RKO (cell line): ENCODE results near the gene APOLD1.
A peak's percentile ranks its signal among the peaks of the same experiment; 100 is the strongest.
"Not testable (repeated sequence)": the region's sequence is repeated elsewhere in the genome, so short reads cannot be mapped to it uniquely, and the experiment has no call there.

Source experiments
- DNase-seq: peaks from one replicate; pipeline ENCODE4 v3.0.0-alpha.2; 2016; ENCODE audit warnings: low spot score

The APOLD1 gene, protein sequence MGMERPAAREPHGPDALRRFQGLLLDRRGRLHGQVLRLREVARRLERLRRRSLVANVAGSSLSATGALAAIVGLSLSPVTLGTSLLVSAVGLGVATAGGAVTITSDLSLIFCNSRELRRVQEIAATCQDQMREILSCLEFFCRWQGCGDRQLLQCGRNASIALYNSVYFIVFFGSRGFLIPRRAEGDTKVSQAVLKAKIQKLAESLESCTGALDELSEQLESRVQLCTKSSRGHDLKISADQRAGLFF

DNA sequence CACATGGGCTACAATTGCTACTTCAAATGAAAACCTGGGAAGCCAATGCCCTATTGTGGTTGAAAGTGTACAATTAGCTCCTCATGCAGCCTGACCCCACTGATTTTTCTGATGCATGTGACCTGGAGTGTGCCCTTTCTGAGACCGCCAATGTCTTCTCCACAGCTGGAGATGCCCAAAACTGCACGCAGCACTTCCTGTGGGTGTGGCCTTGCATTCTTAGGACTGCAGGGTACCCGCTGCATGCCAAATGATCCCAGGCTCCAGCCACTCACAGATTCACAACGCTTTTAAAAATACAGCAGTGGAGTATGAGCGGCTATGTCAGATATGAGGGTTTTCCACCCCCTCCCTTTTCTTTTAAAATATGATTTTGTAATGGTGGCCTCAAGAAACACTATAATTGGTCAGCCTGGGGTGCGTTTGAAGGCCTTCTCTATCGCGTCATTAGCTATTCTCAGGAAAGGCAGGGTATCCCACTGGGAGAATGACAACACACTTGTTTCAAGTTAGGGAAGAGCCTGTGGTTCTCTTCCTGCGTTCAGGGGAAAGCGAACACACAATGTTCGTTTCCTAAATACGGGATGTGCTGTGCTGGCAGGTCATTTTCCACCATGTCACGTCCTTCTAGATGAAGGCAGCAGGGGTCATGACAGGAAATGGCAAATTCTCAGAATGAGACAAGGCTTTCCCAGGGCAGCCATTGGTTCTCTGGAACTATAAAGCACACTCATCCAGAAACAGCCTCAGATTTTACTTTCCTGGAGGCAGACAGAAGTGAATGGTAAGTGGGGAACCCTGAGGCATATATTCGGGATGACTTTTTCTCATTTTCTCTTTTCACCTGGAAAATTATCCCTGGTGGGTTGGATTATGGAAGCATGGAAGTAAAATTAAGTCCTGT lies at the start of gene APOLD1:
APOLD1 (plus strand) TSS at position 749 of the 904 bp plus-strand sequence; CDS start at position 782, 33 bp downstream.
- DNase-seq: peak; percentile 20

DNA sequence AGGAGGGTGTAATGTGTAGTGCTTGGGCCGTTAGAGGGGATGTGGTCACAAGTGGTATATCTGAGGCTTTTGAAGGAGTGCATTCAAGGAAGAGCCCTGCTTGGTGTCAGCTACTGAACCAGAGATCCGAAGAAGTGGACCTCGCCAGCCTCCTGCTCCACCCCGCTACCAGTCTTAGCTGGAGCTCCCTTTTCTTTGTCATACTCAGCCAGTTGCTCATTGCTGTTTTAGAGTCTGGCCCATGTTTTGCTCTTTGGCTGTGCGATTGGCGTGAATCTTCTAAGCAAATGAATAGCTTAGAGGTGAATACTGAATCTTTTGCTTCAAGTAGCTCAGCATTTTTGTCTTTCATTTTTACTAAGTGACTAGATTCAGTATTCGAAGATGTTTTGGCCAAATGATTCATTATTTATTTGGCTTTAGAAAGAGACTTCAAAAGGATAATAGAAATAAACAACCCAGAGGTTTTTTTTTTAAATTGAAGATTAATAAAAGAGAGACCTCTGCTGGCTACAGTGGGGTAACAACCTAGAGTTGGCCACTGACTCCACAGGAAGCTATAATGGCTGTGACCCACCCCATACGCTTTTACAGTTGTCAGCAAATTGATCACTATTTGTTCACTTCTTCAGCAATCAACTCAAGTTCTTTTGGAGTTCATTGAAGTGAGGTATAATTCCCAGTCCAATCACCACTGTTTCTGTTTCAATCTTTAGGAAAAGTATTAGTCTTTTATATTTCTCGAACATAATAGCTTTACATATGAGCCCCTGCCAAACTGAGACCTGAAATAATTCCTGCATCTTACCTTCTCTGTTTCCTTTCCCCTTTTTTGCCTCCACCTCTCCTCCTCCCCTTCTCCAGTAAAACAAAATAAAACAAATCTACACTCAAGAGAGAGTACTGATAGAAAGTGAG lies 48.4 kb upstream of the APOLD1 start:
- DNase-seq: peak; percentile 66

DNA sequence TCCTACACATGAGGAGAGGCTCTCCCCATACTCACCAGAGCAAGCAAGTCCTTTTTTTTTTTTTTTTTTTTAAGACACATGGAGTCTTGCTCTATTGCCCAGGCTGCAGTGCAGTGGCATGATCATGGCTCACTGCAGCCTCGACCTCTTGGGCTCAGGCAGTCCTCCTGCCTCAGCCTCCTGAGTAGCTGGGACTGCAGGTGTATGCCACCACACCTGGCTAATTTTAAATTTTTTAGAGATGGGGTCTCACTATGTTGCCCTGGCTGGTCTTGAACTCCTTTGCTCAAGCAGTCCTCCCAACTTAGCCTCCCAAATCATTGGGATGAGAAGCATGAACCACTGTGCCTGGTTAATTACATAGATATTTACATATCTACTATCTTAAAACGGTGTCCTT lies 47.3 kb upstream of the APOLD1 start:
- DNase-seq: not testable (repeated sequence)

- no peak for DNase-seq
Observed at GRCh38 chr12:12741660-12742059, 43.8 kb upstream of the APOLD1 start.

GRCh38 chr12:12744546-12745305 lies 40.7 kb upstream of the APOLD1 start:
- DNase-seq: no peak

DNA sequence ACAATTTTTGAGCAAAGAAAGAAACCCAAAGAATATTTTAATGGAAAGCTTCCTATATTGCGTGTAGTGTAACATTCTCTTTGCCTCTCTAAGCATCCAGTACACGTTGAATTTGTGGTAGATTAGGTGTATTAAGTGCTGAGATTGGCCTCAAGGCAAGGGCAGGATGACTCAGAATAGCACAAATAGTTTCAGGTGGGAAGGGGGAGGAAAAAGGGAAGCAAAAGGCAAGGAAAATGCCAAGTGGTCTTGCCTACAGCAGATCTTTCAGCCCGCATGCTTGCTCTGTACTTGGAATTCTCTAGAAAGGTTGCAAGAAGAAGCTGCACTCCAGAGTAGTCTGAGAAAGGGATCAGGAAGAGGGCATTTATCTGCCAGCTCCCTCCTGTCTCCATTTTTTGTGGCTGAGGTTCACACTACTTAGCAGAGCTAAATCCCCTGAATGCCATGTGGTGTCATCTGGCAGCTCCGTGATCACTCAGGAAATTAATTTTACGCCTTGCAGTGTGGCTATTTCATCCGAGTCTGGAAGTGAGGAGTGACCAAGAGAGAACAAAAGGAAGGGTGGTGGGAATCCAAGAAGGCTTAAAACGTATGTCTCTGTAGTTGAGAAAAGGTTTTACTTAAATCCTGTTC lies 39.8 kb upstream of the APOLD1 start:
- DNase-seq: no peak

DNA sequence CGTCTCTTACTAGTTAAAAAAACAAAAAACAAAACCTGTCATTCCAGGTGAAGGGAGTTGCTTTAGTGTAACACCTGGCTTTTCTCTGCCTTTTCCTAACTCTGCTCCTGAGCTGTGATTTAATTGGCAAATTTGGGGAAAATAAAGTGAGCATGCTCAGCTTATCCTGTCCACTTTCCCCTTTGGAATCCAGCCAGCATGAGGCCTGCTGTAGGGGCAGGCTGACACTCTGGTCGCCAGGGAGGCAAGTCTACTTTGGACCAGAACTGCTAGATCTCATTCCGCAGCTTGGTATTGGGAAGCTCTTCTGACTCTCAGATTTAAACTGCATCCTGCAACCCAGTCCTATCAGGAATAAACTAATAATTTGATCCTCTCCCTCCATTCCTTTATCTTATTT lies 38.2 kb upstream of the APOLD1 start:
- no peak for DNase-seq

- DNase-seq: no peak
Observed at GRCh38 chr12:12748044-12748443, 37.4 kb upstream of the APOLD1 start.

GRCh38 chr12:12749433-12749832 lies 36.0 kb upstream of the APOLD1 start:
- DNase-seq: no peak

DNA sequence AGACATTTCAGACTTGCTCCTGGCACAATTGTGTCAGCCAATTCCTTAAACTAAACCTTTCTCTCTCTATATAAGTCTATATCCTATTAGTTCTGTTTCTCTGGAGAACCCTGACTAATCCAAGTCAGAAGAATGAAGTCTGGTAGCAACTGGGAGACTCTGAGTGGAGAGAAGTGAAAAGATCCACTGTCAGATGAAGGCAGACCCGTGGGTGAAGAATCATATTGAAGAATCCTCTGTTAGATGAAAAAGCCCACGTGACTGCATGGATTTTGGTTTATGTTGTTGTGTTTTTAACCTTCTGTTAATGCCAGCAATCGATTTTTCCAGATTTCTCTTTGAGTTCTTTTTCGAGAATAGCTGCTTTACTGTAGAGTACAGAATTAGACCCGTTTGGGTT lies 29.5 kb upstream of the APOLD1 start:
- DNase-seq: no peak

- no peak for DNase-seq
Observed at GRCh38 chr12:12757121-12757520, 28.3 kb upstream of the APOLD1 start.

DNA sequence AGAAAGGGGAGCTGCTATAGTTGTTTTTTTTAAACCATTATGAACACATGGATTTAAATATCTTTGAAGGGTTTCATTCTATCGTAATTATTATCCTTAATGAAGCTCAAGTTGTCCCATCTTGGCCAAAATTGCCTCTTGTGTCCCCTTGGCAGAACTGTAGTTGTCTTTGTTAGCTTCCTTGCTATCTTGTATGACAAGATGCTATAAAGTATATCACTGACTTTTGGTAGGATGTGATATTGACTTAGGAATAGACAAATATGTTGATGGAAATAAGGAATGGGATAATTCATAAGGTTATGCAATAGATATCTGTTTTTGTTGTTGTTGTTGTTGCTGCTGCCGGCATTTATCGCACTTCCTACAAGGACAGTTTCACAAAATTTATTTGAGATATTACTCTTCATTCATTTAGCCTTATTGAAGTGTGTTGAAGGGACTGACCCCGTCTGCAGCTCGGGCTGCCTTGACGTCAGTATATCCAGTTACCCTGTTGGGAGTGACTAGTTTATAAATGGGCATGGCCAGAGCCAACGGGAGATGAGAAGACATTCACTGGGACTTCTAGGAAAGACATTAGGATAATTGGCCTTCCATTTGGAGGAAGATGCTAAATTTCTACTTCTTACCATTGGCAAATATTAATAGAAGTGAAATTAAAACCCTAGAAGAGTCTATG lies 26.1 kb upstream of the APOLD1 start:
- DNase-seq: no peak

- peak; percentile 21 for DNase-seq
Observed at GRCh38 chr12:12764824-12765223, 20.6 kb upstream of the APOLD1 start.

GRCh38 chr12:12770262-12770661 lies 15.2 kb upstream of the APOLD1 start:
- DNase-seq: no peak

GRCh38 chr12:12774791-12775190 lies 10.7 kb upstream of the APOLD1 start:
- no peak for DNase-seq

- DNase-seq: no peak
Observed at GRCh38 chr12:12776261-12776660, 9.2 kb upstream of the APOLD1 start.

DNA sequence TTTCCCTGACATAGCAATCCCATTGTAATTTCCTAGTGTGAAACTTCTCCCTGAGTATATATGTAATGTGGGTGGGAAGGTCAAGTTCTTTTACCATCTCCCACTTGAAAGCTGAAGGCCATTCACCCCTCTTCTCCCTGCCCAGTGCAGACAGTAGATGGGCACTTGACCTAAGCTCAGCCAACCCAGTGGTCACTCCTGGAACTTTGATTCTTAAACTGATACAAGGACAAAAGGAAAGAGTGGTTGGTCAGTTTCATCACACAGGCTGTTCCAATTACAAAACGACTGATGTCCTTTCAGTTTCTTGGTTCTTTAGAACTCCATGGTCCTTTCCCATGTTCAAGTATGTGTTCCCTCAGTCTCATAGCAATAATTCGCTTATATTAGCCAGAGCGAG lies 8.4 kb upstream of the APOLD1 start:
- DNase-seq: no peak

DNA sequence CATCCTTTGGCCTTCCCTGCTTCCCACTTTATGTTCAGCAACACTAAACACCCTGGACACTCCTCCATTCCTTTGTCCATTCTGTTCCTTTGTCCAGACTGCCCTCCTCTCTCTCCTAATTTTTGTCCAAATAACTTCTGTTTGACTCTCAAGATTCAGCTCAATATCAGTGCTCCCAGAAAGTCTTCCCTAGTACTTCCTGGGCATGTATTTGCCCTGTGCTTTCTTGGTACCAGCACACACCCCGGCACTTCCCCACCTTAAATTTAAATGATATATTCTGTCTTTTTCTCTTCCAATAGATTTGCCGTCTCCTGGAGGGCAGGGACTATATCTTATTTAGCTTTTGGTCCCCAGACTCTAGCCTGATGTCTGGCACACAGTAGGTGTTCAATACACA lies 6.5 kb upstream of the APOLD1 start:
- DNase-seq: no peak

GRCh38 chr12:12779529-12779928 lies 5.9 kb upstream of the APOLD1 start:
- peak; percentile 79 for DNase-seq

GRCh38 chr12:12784116-12784515 lies 1.3 kb upstream of the APOLD1 start:
- no peak for DNase-seq

DNA sequence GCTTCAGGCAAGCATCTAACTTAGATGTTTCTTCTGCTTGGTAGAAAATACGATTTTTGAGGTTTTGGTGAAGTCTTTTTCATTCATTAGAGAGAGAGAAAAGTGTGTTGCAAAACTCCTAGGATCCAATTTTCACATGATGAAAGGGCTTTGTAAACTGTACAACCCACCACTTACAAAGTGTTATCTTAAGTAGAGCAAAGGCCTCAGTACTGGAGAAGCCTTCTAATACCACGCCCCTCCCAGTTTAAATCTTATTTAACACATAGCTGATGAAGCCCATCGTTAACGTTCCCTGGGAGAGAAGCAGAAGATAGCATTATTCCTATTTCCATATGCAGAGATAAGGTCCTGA lies 869 bp downstream of the APOLD1 start:
- peak; percentile 11 for DNase-seq
